Left ventricle myocardium inferior (tissue), 1 donor: Measurements from ENCODE around the gene GOT2. TPM values are rescaled to one million over a fixed set of nuclear protein-coding genes. Genes with fewer than 3 reads are reported as not detected.

Experiments used
- DNase-seq: peaks from one replicate; pipeline ENCODE4 v3.0.0-alpha.2; 2020
- H3K27ac ChIP-seq: fragments of 200-600 bp; replicated peaks from 2 replicates; pipeline ENCODE4 v1.8.0; 2021
- H3K27me3 ChIP-seq: fragments of 200-600 bp; 2 replicates; pipeline ENCODE4 v1.8.0; 2021; ENCODE audit warnings: low read depth
- H3K36me3 ChIP-seq: fragments of 200-600 bp; 2 replicates; pipeline ENCODE4 v1.8.0; 2021
- H3K4me1 ChIP-seq: fragments of 200-600 bp; 2 replicates; pipeline ENCODE4 v1.8.0; 2021
- H3K4me3 ChIP-seq: fragments of 200-600 bp; 2 replicates; pipeline ENCODE4 v1.8.0; 2021; ENCODE audit warnings: mild to moderate bottlenecking, moderate library complexity
- H3K9me3 ChIP-seq: fragments of 200-600 bp; replicated peaks from 2 replicates; pipeline ENCODE4 v1.8.0; 2021
- intact Hi-C: fragments of 100-400 bp; cut with micrococcal nuclease; formaldehyde crosslinking; loops from one replicate; pipeline ENCODE4 v1.11.0; 2022
- total RNA-seq: library from RNA; stranded (reverse); fragmentation: NEBNext Ultra II Directional; extraction: Animal tissue kit (Norgen Biotek cat#: 25700); gene quantifications from one replicate; pipeline ENCODE4 v1.2.1, GENCODE V29; 2021
- TF ChIP-seq, protein P1 (sequence below): fragments of 200-600 bp; IDR thresholded peaks from 2 replicates; pipeline ENCODE4 v1.8.0; 2021; ENCODE audit warnings: antibody characterized with exemption, mild to moderate bottlenecking, borderline replicate concordance
- donor health status: DM: no; HTN: yes; CAD: no; lungs with severe emphysema.

Gene GOT2
- total RNA-seq, 1 donor from 2014 or later, result 569 TPM

DNA sequence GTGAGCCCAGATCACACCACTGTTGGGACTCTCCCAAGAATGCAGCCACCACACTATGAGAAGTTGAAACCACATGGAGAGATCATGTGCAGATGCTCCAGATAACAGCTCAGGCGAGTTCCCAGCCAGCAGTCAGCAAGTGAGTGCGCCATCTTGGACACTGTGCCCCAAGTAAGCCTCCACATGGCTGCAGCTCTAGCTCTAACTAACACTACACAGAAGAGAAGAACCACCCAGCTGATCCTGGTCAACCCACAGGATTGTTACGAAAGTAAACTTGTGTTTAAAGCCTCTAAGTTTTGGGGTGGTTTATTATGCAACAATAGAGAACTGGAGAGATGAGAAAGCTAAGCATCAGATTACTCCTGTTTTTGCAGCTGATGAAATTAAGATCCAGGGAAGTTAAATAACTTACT is 75.3 kb downstream of the GOT2 start:
- no peak for DNase-seq
- Histone ChIP-seq H3K27me3 (no peaks in the 10 kb centered on the region), H3K9me3 (no peaks in the 10 kb centered on the region), H3K36me3 (no peaks in the 10 kb centered on the region), H3K27ac (no peak overlapping the region), H3K4me1 (no peaks in the 10 kb centered on the region), H3K4me3 (no peak overlapping the region)
- intact Hi-C loops, result no loop called here
- TF ChIP-seq, protein P1, sequence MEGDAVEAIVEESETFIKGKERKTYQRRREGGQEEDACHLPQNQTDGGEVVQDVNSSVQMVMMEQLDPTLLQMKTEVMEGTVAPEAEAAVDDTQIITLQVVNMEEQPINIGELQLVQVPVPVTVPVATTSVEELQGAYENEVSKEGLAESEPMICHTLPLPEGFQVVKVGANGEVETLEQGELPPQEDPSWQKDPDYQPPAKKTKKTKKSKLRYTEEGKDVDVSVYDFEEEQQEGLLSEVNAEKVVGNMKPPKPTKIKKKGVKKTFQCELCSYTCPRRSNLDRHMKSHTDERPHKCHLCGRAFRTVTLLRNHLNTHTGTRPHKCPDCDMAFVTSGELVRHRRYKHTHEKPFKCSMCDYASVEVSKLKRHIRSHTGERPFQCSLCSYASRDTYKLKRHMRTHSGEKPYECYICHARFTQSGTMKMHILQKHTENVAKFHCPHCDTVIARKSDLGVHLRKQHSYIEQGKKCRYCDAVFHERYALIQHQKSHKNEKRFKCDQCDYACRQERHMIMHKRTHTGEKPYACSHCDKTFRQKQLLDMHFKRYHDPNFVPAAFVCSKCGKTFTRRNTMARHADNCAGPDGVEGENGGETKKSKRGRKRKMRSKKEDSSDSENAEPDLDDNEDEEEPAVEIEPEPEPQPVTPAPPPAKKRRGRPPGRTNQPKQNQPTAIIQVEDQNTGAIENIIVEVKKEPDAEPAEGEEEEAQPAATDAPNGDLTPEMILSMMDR, result no peak

Other genes starting within 250 kb of the GOT2 start
- gene NDRG4, start 234.2 kb downstream of the GOT2 start, total RNA-seq, result 763 TPM
- 16.8 TPM for gene SETD6, start 218.8 kb downstream of the GOT2 start, total RNA-seq
- gene CNOT1, start 104.5 kb downstream of the GOT2 start, total RNA-seq, result 64.1 TPM
- 31.9 TPM for gene SLC38A7, start 49.5 kb downstream of the GOT2 start, total RNA-seq